Measurements from ENCODE around the gene ATG2A. TPM values are rescaled to one million over a fixed set of nuclear protein-coding genes. Genes with fewer than 3 reads are reported as not detected.
A peak's percentile ranks its signal among the peaks of the same experiment; 100 is the strongest.

ATG2A gene
- polyA plus RNA-seq, 1 donor (not counting 4 experiments of a cell fraction or from before 2014, with no cell fraction given): 2.4 TPM

- H3K9me3 ChIP-seq (ENCODE audit: control insufficient read depth, low read depth, low read length): no peaks in the 10 kb centered on the region
- no peaks in the 10 kb centered on the region for H3K27me3 ChIP-seq (ENCODE audit: control insufficient read depth, extremely low read depth, insufficient read depth, low read length)
- H3K9ac ChIP-seq (ENCODE audit: control insufficient read depth, extremely low read depth, insufficient read depth, low read length): peak overlapping the region; percentile 31
- H2AFZ ChIP-seq (ENCODE audit: control insufficient read depth, low read length): no peak overlapping the region
- no peaks in the 10 kb centered on the region for H3K9me1 ChIP-seq (ENCODE audit: control insufficient read depth, extremely low read depth, insufficient read depth, low read length)
- no peaks in the 10 kb centered on the region for H3K79me2 ChIP-seq (ENCODE audit: control insufficient read depth, insufficient read depth, low read length)
- peaks cover 14 to 31% of the 10 kb centered on the region in 2 experiments for H3K36me3 ChIP-seq (ENCODE audit: control insufficient read depth in 2 of 2, extremely low read depth in 1 of 2, insufficient read depth in 2 of 2, low read length in 2 of 2)
- H4K20me1 ChIP-seq (ENCODE audit: control insufficient read depth, extremely low read depth, insufficient read depth, low read length): no peaks in the 10 kb centered on the region
- no peak for TF ChIP-seq EZH2 (IDR thresholded peaks at IDR 0.05; ENCODE audit: low read length)
- no peak for TF ChIP-seq CTCF (optimal IDR thresholded peaks at IDR 0.05 in 1 of 3, IDR thresholded peaks at IDR 0.05 in 1 of 3, conservative IDR thresholded peaks at IDR 0.05 in 1 of 3; ENCODE audit: extremely low read depth in 1 of 3, insufficient read depth in 2 of 3, low read length in 3 of 3)
- dilution Hi-C loops (cut with MboI; ENCODE audit: extremely low pct_ligation_motif_present, low sequenced_read_pairs): no loop called here
- DNase-seq (ENCODE audit: low read depth, low spot score): no peak
- FAIRE-seq: no peak
- H3K4me3 ChIP-seq (ENCODE audit: control insufficient read depth in 2 of 3, extremely low read depth in 1 of 3, insufficient read depth in 2 of 3, low read depth in 1 of 3, low read length in 3 of 3): no peak overlapping the region
- peak overlapping the region; percentile 2 for H3K4me2 ChIP-seq (ENCODE audit: control insufficient read depth, extremely low read depth, insufficient read depth, low read depth, low read length)
- H3K27ac ChIP-seq (ENCODE audit: control insufficient read depth, insufficient read depth, low read length): peak overlapping the region; percentile 42
- peaks cover 10% of the 10 kb centered on the region for H3K4me1 ChIP-seq (ENCODE audit: control insufficient read depth, extremely low read depth, insufficient read depth, low read length)
These were observed 16.2 kb downstream of the ATG2A start for GRCh38 chr11:64900774-64901173.

GRCh38 chr11:64900263-64900678 lies 16.7 kb downstream of the ATG2A start:
- DNase-seq (ENCODE audit: low read depth, low spot score) (no peak), FAIRE-seq (peak; percentile 86)
- TF ChIP-seq CTCF (optimal IDR thresholded peaks at IDR 0.05 in 1 of 3, IDR thresholded peaks at IDR 0.05 in 1 of 3, conservative IDR thresholded peaks at IDR 0.05 in 1 of 3; ENCODE audit: extremely low read depth in 1 of 3, insufficient read depth in 2 of 3, low read length in 3 of 3): no peak
- no peak for TF ChIP-seq EZH2 (IDR thresholded peaks at IDR 0.05; ENCODE audit: low read length)
- H3K4me3 ChIP-seq (ENCODE audit: control insufficient read depth in 2 of 3, extremely low read depth in 1 of 3, insufficient read depth in 2 of 3, low read depth in 1 of 3, low read length in 3 of 3): no peak overlapping the region
- H3K9me1 ChIP-seq (ENCODE audit: control insufficient read depth, extremely low read depth, insufficient read depth, low read length): no peaks in the 10 kb centered on the region
- H4K20me1 ChIP-seq (ENCODE audit: control insufficient read depth, extremely low read depth, insufficient read depth, low read length): no peaks in the 10 kb centered on the region
- H3K79me2 ChIP-seq (ENCODE audit: control insufficient read depth, insufficient read depth, low read length): no peaks in the 10 kb centered on the region
- H3K4me2 ChIP-seq (ENCODE audit: control insufficient read depth, extremely low read depth, insufficient read depth, low read depth, low read length): peak overlapping the region; percentile 14
- H3K36me3 ChIP-seq (ENCODE audit: control insufficient read depth in 2 of 2, extremely low read depth in 1 of 2, insufficient read depth in 2 of 2, low read length in 2 of 2): peaks cover 11 to 30% of the 10 kb centered on the region in 2 experiments
- H3K27me3 ChIP-seq (ENCODE audit: control insufficient read depth, extremely low read depth, insufficient read depth, low read length): no peaks in the 10 kb centered on the region
- no peak overlapping the region for H2AFZ ChIP-seq (ENCODE audit: control insufficient read depth, low read length)
- peak overlapping the region; percentile 42 for H3K27ac ChIP-seq (ENCODE audit: control insufficient read depth, insufficient read depth, low read length)
- dilution Hi-C loops (cut with MboI; ENCODE audit: extremely low pct_ligation_motif_present, low sequenced_read_pairs): no loop called here
- peak overlapping the region; percentile 31 for H3K9ac ChIP-seq (ENCODE audit: control insufficient read depth, extremely low read depth, insufficient read depth, low read length)
- peaks cover 10% of the 10 kb centered on the region for H3K4me1 ChIP-seq (ENCODE audit: control insufficient read depth, extremely low read depth, insufficient read depth, low read length)
- no peaks in the 10 kb centered on the region for H3K9me3 ChIP-seq (ENCODE audit: control insufficient read depth, low read depth, low read length)

All from keratinocyte (primary cell).